GM23338 (cell line): ENCODE measurements around the gene CDH7. TPM values are rescaled to one million over a fixed set of nuclear protein-coding genes. Genes with fewer than 3 reads are reported as not detected.

Experiments
- ATAC-seq: fragments of 200-7000 bp; cut with Tn5 transposase; 3 replicates; pipeline ENCODE4 v1.9.1; 2020
- DNase-seq: peaks from one replicate; pipeline ENCODE4 v3.0.0-alpha.2; 2015; ENCODE audit warnings: low spot score
- H2AFZ ChIP-seq: fragments of 200-600 bp; sonication (generic); 2 replicates; pipeline ENCODE4 v1.8.0; 2016; ENCODE audit warnings: antibody characterized with exemption, mild to moderate bottlenecking, moderate library complexity
- H3F3A ChIP-seq: fragments of 200-600 bp; sonication (generic); replicated peaks from 2 replicates; pipeline ENCODE4 v1.8.0; 2017; ENCODE audit warnings: antibody characterized with exemption, mixed run types, low read depth
- H3K27ac ChIP-seq: fragments of 200-600 bp; sonication (generic); 2 replicates; pipeline ENCODE4 v1.6.1; 2016; ENCODE audit warnings: low read depth
- H3K27me3 ChIP-seq: fragments of 200-600 bp; sonication (generic); 2 replicates; pipeline ENCODE4 v1.8.0; 2016; ENCODE audit warnings: mild to moderate bottlenecking, mixed run types, moderate library complexity; ENCODE audit not compliant: insufficient read depth
- H3K36me3 ChIP-seq: fragments of 200-600 bp; sonication (generic); 2 replicates; pipeline ENCODE4 v1.8.0; 2016; ENCODE audit warnings: mild to moderate bottlenecking; ENCODE audit not compliant: insufficient read depth
- H3K4me1 ChIP-seq: fragments of 200-600 bp; sonication (generic); 2 replicates; pipeline ENCODE4 v1.8.0; 2016; ENCODE audit warnings: mild to moderate bottlenecking, moderate library complexity; ENCODE audit not compliant: insufficient read depth
- H3K4me2 ChIP-seq: fragments of 200-600 bp; sonication (generic); 2 replicates; pipeline ENCODE4 v1.7.1; 2017; ENCODE audit warnings: mixed run types
- H3K4me3 ChIP-seq: fragments of 200-600 bp; sonication (generic); 2 replicates; pipeline ENCODE4 v1.6.1; 2016; ENCODE audit warnings: mixed run types
- H3K79me2 ChIP-seq: fragments of 200-600 bp; sonication (generic); replicated peaks from 2 replicates; pipeline ENCODE4 v1.8.0; 2017; ENCODE audit warnings: mild to moderate bottlenecking; ENCODE audit not compliant: insufficient read depth
- H3K9me2 ChIP-seq: fragments of 200-600 bp; sonication (generic); 2 replicates; pipeline ENCODE4 v1.8.0; 2017; ENCODE audit not compliant: insufficient read depth
- H4K20me1 ChIP-seq: fragments of 200-600 bp; sonication (generic); replicated peaks from 2 replicates; pipeline ENCODE4 v1.8.0; 2017; ENCODE audit warnings: mild to moderate bottlenecking; ENCODE audit not compliant: insufficient read depth
- H3K27ac Mint-ChIP-seq: 2 replicates; pipeline ENCODE4 v1.8.0; 2020; ENCODE audit warnings: inconsistent platforms, mild to moderate bottlenecking, moderate library complexity, mixed read lengths
- H3K27me3 Mint-ChIP-seq: 3 replicates; pipeline ENCODE4 v1.8.0; 2022; ENCODE audit warnings: low read depth, mild to moderate bottlenecking, moderate library complexity, mixed read lengths, inconsistent platforms; ENCODE audit not compliant: insufficient read depth, poor library complexity
- H3K36me3 Mint-ChIP-seq: 3 replicates; pipeline ENCODE4 v1.8.0; 2021; ENCODE audit warnings: low read depth, mild to moderate bottlenecking, inconsistent platforms, moderate library complexity, mixed read lengths
- H3K4me1 Mint-ChIP-seq: 3 replicates; pipeline ENCODE4 v1.8.0; 2020; ENCODE audit warnings: mild to moderate bottlenecking, inconsistent platforms, mixed read lengths
- H3K4me3 Mint-ChIP-seq: 3 replicates; pipeline ENCODE4 v1.8.0; 2021; ENCODE audit warnings: moderate library complexity, mild to moderate bottlenecking, inconsistent platforms, mixed read lengths
- H3K9me3 Mint-ChIP-seq: 3 replicates; pipeline ENCODE4 v1.8.0; 2020; ENCODE audit warnings: moderate library complexity, mild to moderate bottlenecking, inconsistent platforms, mixed read lengths
- CREB1 ChIP-seq: fragments of 250-450 bp; sonication (Bioruptor Pico); IDR thresholded peaks from 2 replicates; pipeline ENCODE4 v1.5.0; 2020; ENCODE audit warnings: low read depth, mild to moderate bottlenecking, moderate library complexity
- EZH2 ChIP-seq: fragments of 200-600 bp; sonication (generic); IDR thresholded peaks from one replicate; pipeline ENCODE4 v1.8.0; 2017; ENCODE audit warnings: antibody characterized with exemption, mild to moderate bottlenecking, low read depth; ENCODE audit not compliant: unreplicated experiment
- EZH2phosphoT487 ChIP-seq: fragments of 200-600 bp; sonication (generic); IDR thresholded peaks from one replicate; pipeline ENCODE4 v1.8.1; 2018; ENCODE audit warnings: antibody characterized with exemption; ENCODE audit not compliant: unreplicated experiment
- JUNB ChIP-seq: IDR thresholded peaks from one replicate; pipeline ENCODE4 v1.6.1; 2016; ENCODE audit warnings: antibody characterized with exemption; ENCODE audit not compliant: unreplicated experiment
- NANOG ChIP-seq: IDR thresholded peaks from 2 replicates; pipeline ENCODE4 v1.6.1; 2016; ENCODE audit warnings: antibody characterized with exemption, borderline replicate concordance
- POLR2AphosphoS5 ChIP-seq: IDR thresholded peaks from 2 replicates; pipeline ENCODE4 v1.6.1; 2016; ENCODE audit warnings: antibody characterized with exemption, low read depth
- STAT1 ChIP-seq: IDR thresholded peaks from one replicate; pipeline ENCODE4 v1.6.1; 2016; ENCODE audit warnings: antibody characterized with exemption; ENCODE audit not compliant: unreplicated experiment
- ZNF114 ChIP-seq: fragments of 250-450 bp; sonication (Bioruptor Pico); IDR thresholded peaks from 2 replicates; pipeline ENCODE4 v1.5.0; 2020; ENCODE audit warnings: mild to moderate bottlenecking, moderate library complexity
- ZNF331 ChIP-seq: fragments of 250-450 bp; sonication (Bioruptor Pico); IDR thresholded peaks from 2 replicates; pipeline ENCODE4 v1.5.0; 2020; ENCODE audit warnings: low read depth, mild to moderate bottlenecking, moderate library complexity
- polyA plus RNA-seq: library from polyadenylated mRNA; unstranded; fragments of >200 nt; fragmentation: Nextera tagmentation; extraction: Ambion mirVana; gene quantifications from 2 replicates; pipeline ENCODE4 v1.2.1, GENCODE V29; 2016
- total RNA-seq: library from RNA; depleted of rRNA; stranded (reverse); fragments of >200 nt; shearing (Covaris generic); gene quantifications from 2 replicates; pipeline ENCODE4 v1.2.3, GENCODE V29; 2014
- TF ChIP-seq, protein P1 (sequence below): IDR thresholded peaks from one replicate; pipeline ENCODE4 v1.6.1; 2018; ENCODE audit warnings: antibody characterized with exemption; ENCODE audit not compliant: unreplicated experiment
- TF ChIP-seq, protein P2 (sequence below): fragments of 250-450 bp; sonication (Bioruptor Pico); IDR thresholded peaks from 2 replicates; pipeline ENCODE4 v1.5.0; 2020; ENCODE audit warnings: mild to moderate bottlenecking, moderate library complexity
- TF ChIP-seq, protein P3 (sequence below), 2 experiments: fragments of 200-600 bp in 1 of 2; sonication (generic) in 1 of 2; conservative IDR thresholded peaks; 2 replicates each; pipeline versions ENCODE4 v1.5.1 to v1.6.1; 2016 to 2017; ENCODE audit warnings: antibody characterized with exemption in 2 of 2, low read depth in 2 of 2, mild to moderate bottlenecking in 2 of 2, moderate library complexity in 1 of 2
- TF ChIP-seq, protein P4 (sequence below): IDR thresholded peaks from 2 replicates; pipeline ENCODE4 v1.6.1; 2016; ENCODE audit warnings: antibody characterized with exemption

Gene CDH7
- total and polyA plus RNA-seq, 2 experiments from 2014 or later, result 1.8 TPM

GRCh38 chr18:65790604-65791003 lies 39.8 kb downstream of the CDH7 start:
- no peak for ATAC-seq
- H3K27me3 Mint-ChIP-seq, result no peaks in the 10 kb centered on the region
- no peaks in the 10 kb centered on the region for H3K79me2 ChIP-seq

More at GRCh38 chr18:65790604-65791003, 39.8 kb downstream of the CDH7 start:
- Histone ChIP-seq H2AFZ (no peak overlapping the region), H3K4me3 (no peak overlapping the region), H3K4me1 (no peaks in the 10 kb centered on the region), H3F3A (no peaks in the 10 kb centered on the region), H3K9me2 (no peaks in the 10 kb centered on the region), H3K27me3 (no peaks in the 10 kb centered on the region), H3K36me3 (no peaks in the 10 kb centered on the region), H3K27ac (no peak overlapping the region), H3K4me2 (no peak overlapping the region), H4K20me1 (no peaks in the 10 kb centered on the region)
- no peak for TF ChIP-seq ZNF114 (CRISPR knock-in tag)
- TF ChIP-seq POLR2AphosphoS5, result no peak
- TF ChIP-seq CREB1 (CRISPR knock-in tag), result no peak
- no peak for TF ChIP-seq EZH2phosphoT487
- TF ChIP-seq, protein P1, sequence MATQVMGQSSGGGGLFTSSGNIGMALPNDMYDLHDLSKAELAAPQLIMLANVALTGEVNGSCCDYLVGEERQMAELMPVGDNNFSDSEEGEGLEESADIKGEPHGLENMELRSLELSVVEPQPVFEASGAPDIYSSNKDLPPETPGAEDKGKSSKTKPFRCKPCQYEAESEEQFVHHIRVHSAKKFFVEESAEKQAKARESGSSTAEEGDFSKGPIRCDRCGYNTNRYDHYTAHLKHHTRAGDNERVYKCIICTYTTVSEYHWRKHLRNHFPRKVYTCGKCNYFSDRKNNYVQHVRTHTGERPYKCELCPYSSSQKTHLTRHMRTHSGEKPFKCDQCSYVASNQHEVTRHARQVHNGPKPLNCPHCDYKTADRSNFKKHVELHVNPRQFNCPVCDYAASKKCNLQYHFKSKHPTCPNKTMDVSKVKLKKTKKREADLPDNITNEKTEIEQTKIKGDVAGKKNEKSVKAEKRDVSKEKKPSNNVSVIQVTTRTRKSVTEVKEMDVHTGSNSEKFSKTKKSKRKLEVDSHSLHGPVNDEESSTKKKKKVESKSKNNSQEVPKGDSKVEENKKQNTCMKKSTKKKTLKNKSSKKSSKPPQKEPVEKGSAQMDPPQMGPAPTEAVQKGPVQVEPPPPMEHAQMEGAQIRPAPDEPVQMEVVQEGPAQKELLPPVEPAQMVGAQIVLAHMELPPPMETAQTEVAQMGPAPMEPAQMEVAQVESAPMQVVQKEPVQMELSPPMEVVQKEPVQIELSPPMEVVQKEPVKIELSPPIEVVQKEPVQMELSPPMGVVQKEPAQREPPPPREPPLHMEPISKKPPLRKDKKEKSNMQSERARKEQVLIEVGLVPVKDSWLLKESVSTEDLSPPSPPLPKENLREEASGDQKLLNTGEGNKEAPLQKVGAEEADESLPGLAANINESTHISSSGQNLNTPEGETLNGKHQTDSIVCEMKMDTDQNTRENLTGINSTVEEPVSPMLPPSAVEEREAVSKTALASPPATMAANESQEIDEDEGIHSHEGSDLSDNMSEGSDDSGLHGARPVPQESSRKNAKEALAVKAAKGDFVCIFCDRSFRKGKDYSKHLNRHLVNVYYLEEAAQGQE, result no peak
- TF ChIP-seq EZH2, result no peak
- TF ChIP-seq, protein P2, sequence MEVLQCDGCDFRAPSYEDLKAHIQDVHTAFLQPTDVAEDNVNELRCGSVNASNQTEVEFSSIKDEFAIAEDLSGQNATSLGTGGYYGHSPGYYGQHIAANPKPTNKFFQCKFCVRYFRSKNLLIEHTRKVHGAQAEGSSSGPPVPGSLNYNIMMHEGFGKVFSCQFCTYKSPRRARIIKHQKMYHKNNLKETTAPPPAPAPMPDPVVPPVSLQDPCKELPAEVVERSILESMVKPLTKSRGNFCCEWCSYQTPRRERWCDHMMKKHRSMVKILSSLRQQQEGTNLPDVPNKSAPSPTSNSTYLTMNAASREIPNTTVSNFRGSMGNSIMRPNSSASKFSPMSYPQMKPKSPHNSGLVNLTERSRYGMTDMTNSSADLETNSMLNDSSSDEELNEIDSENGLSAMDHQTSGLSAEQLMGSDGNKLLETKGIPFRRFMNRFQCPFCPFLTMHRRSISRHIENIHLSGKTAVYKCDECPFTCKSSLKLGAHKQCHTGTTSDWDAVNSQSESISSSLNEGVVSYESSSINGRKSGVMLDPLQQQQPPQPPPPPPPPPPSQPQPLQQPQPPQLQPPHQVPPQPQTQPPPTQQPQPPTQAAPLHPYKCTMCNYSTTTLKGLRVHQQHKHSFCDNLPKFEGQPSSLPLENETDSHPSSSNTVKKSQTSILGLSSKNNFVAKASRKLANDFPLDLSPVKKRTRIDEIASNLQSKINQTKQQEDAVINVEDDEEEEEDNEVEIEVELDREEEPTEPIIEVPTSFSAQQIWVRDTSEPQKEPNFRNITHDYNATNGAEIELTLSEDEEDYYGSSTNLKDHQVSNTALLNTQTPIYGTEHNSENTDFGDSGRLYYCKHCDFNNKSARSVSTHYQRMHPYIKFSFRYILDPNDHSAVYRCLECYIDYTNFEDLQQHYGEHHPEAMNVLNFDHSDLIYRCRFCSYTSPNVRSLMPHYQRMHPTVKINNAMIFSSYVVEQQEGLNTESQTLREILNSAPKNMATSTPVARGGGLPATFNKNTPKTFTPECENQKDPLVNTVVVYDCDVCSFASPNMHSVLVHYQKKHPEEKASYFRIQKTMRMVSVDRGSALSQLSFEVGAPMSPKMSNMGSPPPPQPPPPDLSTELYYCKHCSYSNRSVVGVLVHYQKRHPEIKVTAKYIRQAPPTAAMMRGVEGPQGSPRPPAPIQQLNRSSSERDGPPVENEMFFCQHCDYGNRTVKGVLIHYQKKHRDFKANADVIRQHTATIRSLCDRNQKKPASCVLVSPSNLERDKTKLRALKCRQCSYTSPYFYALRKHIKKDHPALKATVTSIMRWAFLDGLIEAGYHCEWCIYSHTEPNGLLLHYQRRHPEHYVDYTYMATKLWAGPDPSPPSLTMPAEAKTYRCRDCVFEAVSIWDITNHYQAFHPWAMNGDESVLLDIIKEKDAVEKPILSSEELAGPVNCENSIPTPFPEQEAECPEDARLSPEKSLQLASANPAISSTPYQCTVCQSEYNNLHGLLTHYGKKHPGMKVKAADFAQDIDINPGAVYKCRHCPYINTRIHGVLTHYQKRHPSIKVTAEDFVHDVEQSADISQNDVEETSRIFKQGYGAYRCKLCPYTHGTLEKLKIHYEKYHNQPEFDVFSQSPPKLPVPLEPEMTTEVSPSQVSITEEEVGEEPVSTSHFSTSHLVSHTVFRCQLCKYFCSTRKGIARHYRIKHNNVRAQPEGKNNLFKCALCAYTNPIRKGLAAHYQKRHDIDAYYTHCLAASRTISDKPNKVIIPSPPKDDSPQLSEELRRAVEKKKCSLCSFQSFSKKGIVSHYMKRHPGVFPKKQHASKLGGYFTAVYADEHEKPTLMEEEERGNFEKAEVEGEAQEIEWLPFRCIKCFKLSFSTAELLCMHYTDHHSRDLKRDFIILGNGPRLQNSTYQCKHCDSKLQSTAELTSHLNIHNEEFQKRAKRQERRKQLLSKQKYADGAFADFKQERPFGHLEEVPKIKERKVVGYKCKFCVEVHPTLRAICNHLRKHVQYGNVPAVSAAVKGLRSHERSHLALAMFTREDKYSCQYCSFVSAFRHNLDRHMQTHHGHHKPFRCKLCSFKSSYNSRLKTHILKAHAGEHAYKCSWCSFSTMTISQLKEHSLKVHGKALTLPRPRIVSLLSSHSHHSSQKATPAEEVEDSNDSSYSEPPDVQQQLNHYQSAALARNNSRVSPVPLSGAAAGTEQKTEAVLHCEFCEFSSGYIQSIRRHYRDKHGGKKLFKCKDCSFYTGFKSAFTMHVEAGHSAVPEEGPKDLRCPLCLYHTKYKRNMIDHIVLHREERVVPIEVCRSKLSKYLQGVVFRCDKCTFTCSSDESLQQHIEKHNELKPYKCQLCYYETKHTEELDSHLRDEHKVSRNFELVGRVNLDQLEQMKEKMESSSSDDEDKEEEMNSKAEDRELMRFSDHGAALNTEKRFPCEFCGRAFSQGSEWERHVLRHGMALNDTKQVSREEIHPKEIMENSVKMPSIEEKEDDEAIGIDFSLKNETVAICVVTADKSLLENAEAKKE (CRISPR knock-in tag), result no peak
- TF ChIP-seq NANOG, result no peak
- TF ChIP-seq, protein P3, sequence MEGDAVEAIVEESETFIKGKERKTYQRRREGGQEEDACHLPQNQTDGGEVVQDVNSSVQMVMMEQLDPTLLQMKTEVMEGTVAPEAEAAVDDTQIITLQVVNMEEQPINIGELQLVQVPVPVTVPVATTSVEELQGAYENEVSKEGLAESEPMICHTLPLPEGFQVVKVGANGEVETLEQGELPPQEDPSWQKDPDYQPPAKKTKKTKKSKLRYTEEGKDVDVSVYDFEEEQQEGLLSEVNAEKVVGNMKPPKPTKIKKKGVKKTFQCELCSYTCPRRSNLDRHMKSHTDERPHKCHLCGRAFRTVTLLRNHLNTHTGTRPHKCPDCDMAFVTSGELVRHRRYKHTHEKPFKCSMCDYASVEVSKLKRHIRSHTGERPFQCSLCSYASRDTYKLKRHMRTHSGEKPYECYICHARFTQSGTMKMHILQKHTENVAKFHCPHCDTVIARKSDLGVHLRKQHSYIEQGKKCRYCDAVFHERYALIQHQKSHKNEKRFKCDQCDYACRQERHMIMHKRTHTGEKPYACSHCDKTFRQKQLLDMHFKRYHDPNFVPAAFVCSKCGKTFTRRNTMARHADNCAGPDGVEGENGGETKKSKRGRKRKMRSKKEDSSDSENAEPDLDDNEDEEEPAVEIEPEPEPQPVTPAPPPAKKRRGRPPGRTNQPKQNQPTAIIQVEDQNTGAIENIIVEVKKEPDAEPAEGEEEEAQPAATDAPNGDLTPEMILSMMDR (conservative IDR thresholded peaks at IDR 0.05; ENCODE audit: low read depth in 2 of 2), result no peak
- no peak for TF ChIP-seq STAT1
- TF ChIP-seq, protein P4, sequence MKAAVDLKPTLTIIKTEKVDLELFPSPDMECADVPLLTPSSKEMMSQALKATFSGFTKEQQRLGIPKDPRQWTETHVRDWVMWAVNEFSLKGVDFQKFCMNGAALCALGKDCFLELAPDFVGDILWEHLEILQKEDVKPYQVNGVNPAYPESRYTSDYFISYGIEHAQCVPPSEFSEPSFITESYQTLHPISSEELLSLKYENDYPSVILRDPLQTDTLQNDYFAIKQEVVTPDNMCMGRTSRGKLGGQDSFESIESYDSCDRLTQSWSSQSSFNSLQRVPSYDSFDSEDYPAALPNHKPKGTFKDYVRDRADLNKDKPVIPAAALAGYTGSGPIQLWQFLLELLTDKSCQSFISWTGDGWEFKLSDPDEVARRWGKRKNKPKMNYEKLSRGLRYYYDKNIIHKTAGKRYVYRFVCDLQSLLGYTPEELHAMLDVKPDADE, result no peak
- no peak for TF ChIP-seq JUNB
- no peak for TF ChIP-seq ZNF331 (CRISPR knock-in tag)
- Mint-ChIP-seq H3K36me3 (no peaks in the 10 kb centered on the region), H3K4me1 (no peaks in the 10 kb centered on the region), H3K4me3 (no peak overlapping the region), H3K27ac (no peak overlapping the region), H3K9me3 (no peaks in the 10 kb centered on the region)
- no peak for DNase-seq
